Tongue (tissue), 2 donors: ENCODE measurements around the gene PHYHD1. TPM values are rescaled to one million over a fixed set of nuclear protein-coding genes. Genes with fewer than 3 reads are reported as not detected.

Experiments
- DNase-seq: peaks from one replicate; pipeline ENCODE4 v3.0.0-alpha.2; 2015
- total RNA-seq: library from RNA; depleted of rRNA; stranded (reverse); fragments of >200 nt; gene quantifications from one replicate; pipeline ENCODE4 v1.2.3, GENCODE V29; 2014

PHYHD1 gene
- total RNA-seq, 1 donor from 2014 or later = 26.0 TPM

- DNase-seq = no peak
These were observed 19.0 kb upstream of the PHYHD1 start for GRCh38 chr9:128901822-128902221.

- DNase-seq = peak; percentile 70
These were observed 18.3 kb upstream of the PHYHD1 start for GRCh38 chr9:128902351-128903078.

- no peak for DNase-seq
These were observed 17.7 kb upstream of the PHYHD1 start for GRCh38 chr9:128903079-128903461.

- DNase-seq = no peak
These were observed 16.7 kb upstream of the PHYHD1 start for GRCh38 chr9:128903871-128904620.

- no peak for DNase-seq
These were observed 14.8 kb upstream of the PHYHD1 start for GRCh38 chr9:128905964-128906363.

- DNase-seq = no peak
These were observed 14.0 kb upstream of the PHYHD1 start for GRCh38 chr9:128906741-128907140.

- no peak for DNase-seq
These were observed 12.4 kb upstream of the PHYHD1 start for GRCh38 chr9:128908372-128908771.

GRCh38 chr9:128909859-128910258, 10.9 kb upstream of the PHYHD1 start:
- no peak for DNase-seq

- no peak for DNase-seq
These were observed 9.9 kb upstream of the PHYHD1 start for GRCh38 chr9:128910906-128911305.

- DNase-seq = peak; percentile 61
These were observed 9.2 kb upstream of the PHYHD1 start for GRCh38 chr9:128911529-128912035.

- no peak for DNase-seq
These were observed 8.4 kb upstream of the PHYHD1 start for GRCh38 chr9:128912270-128912853.

GRCh38 chr9:128913048-128913900, 7.5 kb upstream of the PHYHD1 start:
- DNase-seq = no peak

- DNase-seq = no peak
These were observed 6.6 kb upstream of the PHYHD1 start for GRCh38 chr9:128913995-128914772.

GRCh38 chr9:128916204-128916603, 4.6 kb upstream of the PHYHD1 start:
- no peak for DNase-seq

GRCh38 chr9:128916745-128917144, 4.0 kb upstream of the PHYHD1 start:
- no peak for DNase-seq

GRCh38 chr9:128917151-128917849, 3.5 kb upstream of the PHYHD1 start:
- peak; percentile 91 for DNase-seq

- no peak for DNase-seq
These were observed 1.9 kb upstream of the PHYHD1 start for GRCh38 chr9:128918921-128919320.

GRCh38 chr9:128919402-128920089, 1.2 kb upstream of the PHYHD1 start:
- DNase-seq = peak; percentile 44

GRCh38 chr9:128921881-128922763, 1.3 kb downstream of the PHYHD1 start:
- peak; percentile 91 for DNase-seq
